GM13976 (cell line): ENCODE results near the gene PDIA6.

Source experiments
- DNase-seq: peaks from one replicate; pipeline ENCODE4 v3.0.0; 2012; ENCODE audit warnings: low spot score
- in situ Hi-C: fragments of 300-500 bp; cut with MboI; formaldehyde crosslinking; loops from one replicate; pipeline ENCODE4 v1.12.0; 2022; ENCODE audit warnings: low sequenced_read_pairs, mixed read lengths, inconsistent platforms; ENCODE audit not compliant: unreplicated experiment
- TF ChIP-seq, protein P1 (sequence below): IDR thresholded peaks from 2 replicates; pipeline ENCODE4 v1.5.1; 2012; ENCODE audit warnings: borderline replicate concordance, mild to moderate bottlenecking; ENCODE audit not compliant: insufficient read depth; ENCODE audit errors: extremely low read depth, missing control alignments, control extremely low read depth

The PDIA6 gene

GRCh38 chr2:10772868-10773215, 39.7 kb downstream of the PDIA6 start:
- in situ Hi-C loops, result no loop called here
- TF ChIP-seq, protein P1, sequence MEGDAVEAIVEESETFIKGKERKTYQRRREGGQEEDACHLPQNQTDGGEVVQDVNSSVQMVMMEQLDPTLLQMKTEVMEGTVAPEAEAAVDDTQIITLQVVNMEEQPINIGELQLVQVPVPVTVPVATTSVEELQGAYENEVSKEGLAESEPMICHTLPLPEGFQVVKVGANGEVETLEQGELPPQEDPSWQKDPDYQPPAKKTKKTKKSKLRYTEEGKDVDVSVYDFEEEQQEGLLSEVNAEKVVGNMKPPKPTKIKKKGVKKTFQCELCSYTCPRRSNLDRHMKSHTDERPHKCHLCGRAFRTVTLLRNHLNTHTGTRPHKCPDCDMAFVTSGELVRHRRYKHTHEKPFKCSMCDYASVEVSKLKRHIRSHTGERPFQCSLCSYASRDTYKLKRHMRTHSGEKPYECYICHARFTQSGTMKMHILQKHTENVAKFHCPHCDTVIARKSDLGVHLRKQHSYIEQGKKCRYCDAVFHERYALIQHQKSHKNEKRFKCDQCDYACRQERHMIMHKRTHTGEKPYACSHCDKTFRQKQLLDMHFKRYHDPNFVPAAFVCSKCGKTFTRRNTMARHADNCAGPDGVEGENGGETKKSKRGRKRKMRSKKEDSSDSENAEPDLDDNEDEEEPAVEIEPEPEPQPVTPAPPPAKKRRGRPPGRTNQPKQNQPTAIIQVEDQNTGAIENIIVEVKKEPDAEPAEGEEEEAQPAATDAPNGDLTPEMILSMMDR, result no peak
- no peak for DNase-seq

DNA sequence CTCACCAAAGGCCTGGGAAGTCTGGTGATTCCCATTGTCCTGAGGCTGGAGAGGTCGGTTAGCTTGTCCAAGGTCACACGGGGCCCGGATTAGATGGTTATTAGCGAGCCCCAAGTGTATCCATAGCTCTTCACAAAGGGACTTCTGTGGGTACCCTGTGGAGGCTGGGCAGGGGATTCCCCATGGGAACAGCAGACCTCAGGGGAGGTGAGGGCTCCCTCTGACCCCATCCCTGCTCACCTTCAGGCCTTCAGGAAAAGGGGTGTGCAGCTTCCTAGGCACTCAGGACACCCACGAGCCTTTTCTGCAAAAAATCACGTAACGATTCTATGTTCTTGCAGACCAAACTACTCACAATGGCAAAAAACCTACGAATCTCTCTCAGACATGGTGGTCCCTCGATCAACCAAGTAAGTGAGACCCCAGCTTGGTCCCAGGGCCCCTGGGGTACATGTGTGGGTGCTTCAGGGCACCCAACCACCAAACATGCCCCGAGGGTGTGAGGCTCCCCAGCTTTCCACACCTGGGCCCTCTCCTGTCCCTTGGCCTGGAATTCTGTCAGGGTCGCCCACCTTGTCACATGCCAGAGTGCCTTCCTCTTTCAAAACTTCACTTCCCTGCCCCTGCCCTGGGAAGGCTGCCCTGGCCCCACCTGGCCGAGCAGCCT, 40.3 kb downstream of the PDIA6 start:
- TF ChIP-seq, protein P1, result no peak
- no peak for DNase-seq
- in situ Hi-C loops, result no loop called here

DNA sequence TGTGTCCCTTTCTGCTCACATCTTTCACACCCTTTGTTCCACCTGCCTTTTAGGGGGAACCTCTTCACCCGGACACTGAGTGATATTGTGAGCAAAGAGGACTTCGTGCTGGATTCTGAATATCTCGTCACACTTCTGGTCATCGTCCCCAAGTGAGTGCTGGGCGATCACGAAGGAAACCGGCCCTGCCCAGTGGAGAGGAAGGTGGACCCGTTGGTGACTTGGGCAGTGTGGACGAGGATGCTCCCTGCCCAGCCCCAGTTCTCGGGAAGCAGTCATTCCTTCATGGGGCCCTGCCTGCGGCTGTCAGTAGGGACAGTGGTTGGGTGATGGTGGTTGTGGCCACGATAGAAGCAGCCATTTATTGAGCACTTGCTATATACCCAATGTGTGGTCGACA, 40.8 kb downstream of the PDIA6 start:
- in situ Hi-C loops, result no loop called here
- TF ChIP-seq, protein P1, result no peak
- DNase-seq, result no peak

DNA sequence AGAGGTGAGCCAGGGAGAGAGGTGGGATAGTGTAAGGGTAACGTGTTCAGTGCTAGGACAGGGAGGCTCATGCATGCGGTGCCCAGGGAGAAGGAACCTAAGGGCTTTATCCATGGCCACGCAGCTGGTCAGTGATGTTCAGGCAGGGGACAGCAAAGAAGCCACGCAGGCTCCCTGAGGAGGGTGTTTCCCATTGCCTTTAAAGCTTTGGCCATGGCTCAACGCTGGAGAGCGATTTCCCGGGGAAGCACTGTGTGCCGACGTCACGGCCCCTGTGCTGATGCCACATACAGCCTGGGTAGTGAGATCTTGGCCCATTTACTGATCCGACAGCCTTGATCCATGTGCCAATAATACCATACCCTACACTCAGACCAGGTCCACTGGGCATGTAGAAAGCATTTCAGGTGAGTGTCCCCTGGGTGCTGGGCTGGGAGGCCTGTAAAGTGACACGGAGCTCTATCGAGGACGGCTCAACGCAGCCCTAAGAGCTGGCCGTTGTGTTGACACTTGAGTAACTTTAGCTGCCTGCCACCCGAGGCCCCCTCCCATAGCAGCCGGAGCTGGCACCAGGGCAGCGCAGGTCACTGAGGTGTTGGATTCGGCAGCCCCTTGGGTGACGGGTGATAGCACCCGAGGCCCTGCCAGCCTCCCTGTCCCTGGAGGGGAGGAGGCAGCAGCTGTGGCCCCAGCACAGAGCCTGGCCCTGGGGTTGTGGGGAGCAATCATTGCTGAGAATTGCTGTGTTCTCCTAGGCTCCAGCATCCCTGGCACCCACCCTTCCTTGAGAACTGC, 41.4 kb downstream of the PDIA6 start:
- in situ Hi-C loops, result no loop called here

GRCh38 chr2:10768063-10768507, 44.5 kb downstream of the PDIA6 start:
- in situ Hi-C loops, result no loop called here
- TF ChIP-seq, protein P1, result no peak
- no peak for DNase-seq

More for the DNA sequence above, 41.4 kb downstream of the PDIA6 start:
- no peak for DNase-seq
- TF ChIP-seq, protein P1, result no peak

DNA sequence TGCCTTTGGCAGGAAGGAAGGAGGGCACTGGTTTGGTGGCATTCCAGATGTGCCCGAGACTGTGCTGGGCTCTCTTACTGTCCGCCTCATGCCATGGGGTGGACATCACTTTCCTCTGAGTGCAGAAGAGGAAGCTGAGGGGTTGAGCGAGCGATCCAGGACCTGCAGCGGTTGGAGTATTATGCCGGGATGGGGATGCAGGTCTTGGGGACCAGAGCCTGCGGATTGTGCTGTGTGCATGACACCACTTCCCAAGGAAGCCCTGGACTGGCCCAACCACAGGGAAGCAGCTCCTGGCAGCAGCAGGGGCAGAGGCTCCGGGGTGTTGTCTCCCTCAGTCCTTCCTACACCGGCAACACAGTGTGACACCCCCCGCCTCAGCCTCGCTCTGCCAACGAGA, 46.7 kb downstream of the PDIA6 start:
- TF ChIP-seq, protein P1, result no peak
- no peak for DNase-seq
- in situ Hi-C loops, result no loop called here
